Ishikawa (cell line): ENCODE data around the gene CASTOR1.

Source experiments
- CEBPB ChIP-seq: IDR thresholded peaks from 2 replicates; pipeline ENCODE4 v1.6.1; 2012
- CREB1 ChIP-seq: IDR thresholded peaks from 2 replicates; pipeline ENCODE4 v1.6.1; 2012; ENCODE audit warnings: low read depth
- EGR1 ChIP-seq: IDR thresholded peaks from 2 replicates; pipeline ENCODE4 v1.6.1; 2012
- EP300 ChIP-seq: IDR thresholded peaks from 2 replicates; pipeline ENCODE4 v1.6.1; 2012; ENCODE audit warnings: borderline replicate concordance
- FOXM1 ChIP-seq: IDR thresholded peaks from 2 replicates; pipeline ENCODE4 v1.6.1; 2012; ENCODE audit warnings: low read depth, borderline replicate concordance
- MAX ChIP-seq: IDR thresholded peaks from 2 replicates; pipeline ENCODE4 v1.6.1; 2012
- NFIC ChIP-seq: IDR thresholded peaks from 2 replicates; pipeline ENCODE4 v1.6.1; 2012
- RAD21 ChIP-seq: IDR thresholded peaks from 2 replicates; pipeline ENCODE4 v1.6.1; 2012; ENCODE audit warnings: low read depth
- REST ChIP-seq: IDR thresholded peaks from 2 replicates; pipeline ENCODE4 v1.6.1; 2012; ENCODE audit warnings: low read depth, mild to moderate bottlenecking
- TAF1 ChIP-seq: IDR thresholded peaks from 2 replicates; pipeline ENCODE4 v1.6.1; 2012; ENCODE audit warnings: low read depth, mild to moderate bottlenecking
- TCF12 ChIP-seq: IDR thresholded peaks from 2 replicates; pipeline ENCODE4 v1.6.1; 2012; ENCODE audit warnings: low read depth
- TEAD4 ChIP-seq: IDR thresholded peaks from 2 replicates; pipeline ENCODE4 v1.6.1; 2012
- USF1 ChIP-seq: IDR thresholded peaks from 2 replicates; pipeline ENCODE4 v1.6.1; 2012
- YY1 ChIP-seq: IDR thresholded peaks from 2 replicates; pipeline ENCODE4 v1.6.1; 2012; ENCODE audit warnings: low read depth
- ZBTB7A ChIP-seq: IDR thresholded peaks from 2 replicates; pipeline ENCODE4 v1.6.1; 2012; ENCODE audit warnings: low read depth

CASTOR1 gene

GRCh38 chr22:30240541-30241417 lies 48.5 kb downstream of the CASTOR1 start:
- 0 out of 2 replicates have a peak, but pooled peaks have one; percentile 22 for TF ChIP-seq MAX
- TF ChIP-seq RAD21, result no peak
- TF ChIP-seq CEBPB, result no peak
- no peak for TF ChIP-seq TEAD4
- TF ChIP-seq REST, result no peak
- TF ChIP-seq EGR1, result no peak

GRCh38 chr22:30239488-30240405 lies 49.6 kb downstream of the CASTOR1 start:
- TF ChIP-seq TAF1, result no peak
- TF ChIP-seq RAD21, result no peak
- TF ChIP-seq TCF12, result no peak
- no peak for TF ChIP-seq EP300
- TF ChIP-seq USF1, result no peak
- no peak for TF ChIP-seq YY1
- TF ChIP-seq FOXM1, result no peak
- TF ChIP-seq MAX, result no peak
- TF ChIP-seq CREB1, result no peak
- TF ChIP-seq CEBPB, result no peak

- TF ChIP-seq TAF1, result no peak; the same call in 1 of the 2 replicates
- TF ChIP-seq EP300, result no peak
- no peak for TF ChIP-seq CEBPB
- TF ChIP-seq MAX, result no peak
- no peak for TF ChIP-seq YY1
Observed at GRCh38 chr22:30238661-30239487, 50.4 kb downstream of the CASTOR1 start.

GRCh38 chr22:30238136-30238535 lies 51.2 kb downstream of the CASTOR1 start:
- no peak for TF ChIP-seq TEAD4
- no peak for TF ChIP-seq REST

- TF ChIP-seq CREB1 (no peak), TCF12 (no peak), TEAD4 (no peak)
Observed at GRCh38 chr22:30236875-30237274, 52.4 kb downstream of the CASTOR1 start.

GRCh38 chr22:30235687-30236170 lies 53.6 kb downstream of the CASTOR1 start:
- TF ChIP-seq YY1 (peak; percentile 62), FOXM1 (peak; percentile 99), RAD21 (peak; percentile 39; the same call in 1 of the 2 replicates), NFIC (peak; percentile 99), TEAD4 (peak; percentile 99), TAF1 (0 out of 2 replicates have a peak, but pooled peaks have one; percentile 25), ZBTB7A (peak; percentile 99), EGR1 (0 out of 2 replicates have a peak, but pooled peaks have one; percentile 16), USF1 (no peak), CREB1 (peak; percentile 54; the same call in 1 of the 2 replicates), REST (peak; percentile 50), CEBPB (peak; percentile 58; the same call in 1 of the 2 replicates), MAX (peak; percentile 72), EP300 (peak; percentile 99), TCF12 (peak; percentile 100)
